Ramos (cell line): ENCODE data around the gene NDUFV1.
"Not testable (repeated sequence)": the region's sequence is repeated elsewhere in the genome, so short reads cannot be mapped to it uniquely, and the experiment has no call there.

Experiments
- in situ Hi-C: fragments of 300-500 bp; cut with MboI; formaldehyde crosslinking; loops from one replicate; pipeline ENCODE4 v1.14.3; 2022; ENCODE audit warnings: low sequenced_read_pairs; ENCODE audit not compliant: unreplicated experiment

NDUFV1 gene

GRCh38 chr11:67584881-67585873, 21.6 kb upstream of the NDUFV1 start:
- in situ Hi-C loops = no loop called here

DNA sequence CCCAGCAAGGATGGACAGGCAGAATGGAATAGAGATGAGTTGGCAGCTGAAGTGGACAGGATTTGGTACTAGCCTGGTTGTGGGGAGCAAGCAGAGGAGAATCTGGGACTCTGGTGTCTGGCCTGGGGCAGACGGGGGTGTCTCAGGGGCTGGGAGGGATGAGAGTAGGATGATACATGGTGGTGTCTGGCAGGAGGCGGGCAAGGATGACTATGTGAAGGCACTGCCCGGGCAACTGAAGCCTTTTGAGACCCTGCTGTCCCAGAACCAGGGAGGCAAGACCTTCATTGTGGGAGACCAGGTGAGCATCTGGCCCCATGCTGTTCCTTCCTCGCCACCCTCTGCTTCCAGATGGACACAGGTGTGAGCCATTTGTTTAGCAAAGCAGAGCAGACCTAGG, 20.8 kb upstream of the NDUFV1 start:
- in situ Hi-C loops = no loop called here

DNA sequence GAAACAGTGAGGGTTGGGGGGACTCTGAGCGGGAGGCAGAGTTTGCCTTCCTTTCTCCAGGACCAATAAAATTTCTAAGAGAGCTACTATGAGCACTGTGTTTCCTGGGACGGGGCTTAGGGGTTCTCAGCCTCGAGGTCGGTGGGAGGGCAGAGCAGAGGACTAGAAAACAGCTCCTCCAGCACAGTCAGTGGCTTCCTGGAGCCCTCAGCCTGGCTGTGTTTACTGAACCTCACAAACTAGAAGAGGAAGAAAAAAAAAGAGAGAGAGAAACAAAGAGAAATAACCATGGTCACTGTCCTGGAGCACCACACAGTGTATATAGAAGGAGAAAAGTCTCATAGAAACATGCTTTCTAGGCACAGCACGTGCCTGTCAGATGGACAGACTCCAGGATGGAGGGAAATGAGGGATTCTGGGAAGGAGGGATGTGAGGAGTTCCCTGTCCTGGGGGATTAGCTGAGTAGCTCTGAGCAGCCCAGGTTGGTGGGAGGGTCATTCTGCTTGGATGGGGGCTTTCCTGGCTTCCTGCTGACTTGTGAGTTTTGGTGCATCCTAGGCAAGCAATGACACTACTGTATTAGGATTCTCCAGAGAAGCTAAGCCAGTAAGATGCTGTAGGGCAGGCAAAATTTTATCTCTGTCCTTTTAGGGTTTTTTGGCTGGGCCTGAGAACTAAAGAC, 20.0 kb upstream of the NDUFV1 start:
- in situ Hi-C loops = no loop called here

GRCh38 chr11:67588136-67588503, 18.6 kb upstream of the NDUFV1 start:
- in situ Hi-C loops = no loop called here

GRCh38 chr11:67588899-67589415, 17.8 kb upstream of the NDUFV1 start:
- in situ Hi-C loops = not testable (repeated sequence)

- in situ Hi-C loops = no loop called here
These were observed 13.7 kb upstream of the NDUFV1 start for GRCh38 chr11:67592880-67593564.

DNA sequence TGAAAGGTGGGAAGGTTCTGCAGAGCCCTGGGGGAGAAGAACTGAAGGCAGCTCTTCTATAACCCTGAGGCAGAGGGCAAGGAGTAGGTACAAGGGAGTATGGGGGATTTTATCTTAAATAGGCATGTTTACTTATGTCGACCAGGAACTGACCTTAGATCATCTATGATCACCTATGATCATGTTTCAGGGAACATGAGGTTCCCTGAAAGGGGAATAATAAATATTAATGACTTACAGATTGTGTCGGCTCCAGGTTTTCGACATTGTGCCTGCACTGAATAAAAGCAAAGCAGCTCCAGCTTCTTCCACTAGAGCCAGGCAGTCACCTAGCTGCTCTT, 13.2 kb upstream of the NDUFV1 start:
- in situ Hi-C loops = no loop called here

DNA sequence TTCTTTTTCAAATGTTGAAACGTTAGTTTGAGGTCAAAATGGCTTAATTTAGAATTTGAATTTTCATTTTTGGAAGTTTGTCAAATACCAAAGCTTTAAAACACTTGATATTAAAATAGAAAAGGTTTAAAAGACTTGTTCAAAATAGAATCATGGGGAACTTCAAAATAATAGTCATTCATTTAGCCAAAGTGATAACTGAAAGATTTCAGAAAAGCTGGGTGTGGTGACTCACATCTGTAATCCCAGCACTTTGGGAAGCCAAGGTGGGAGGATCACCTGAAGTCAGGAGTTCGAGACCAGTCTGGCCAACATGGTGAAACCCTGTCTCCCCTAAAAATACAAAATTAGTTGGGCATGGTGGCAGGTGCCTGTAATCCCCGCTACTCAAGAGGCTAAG, 12.3 kb upstream of the NDUFV1 start:
- in situ Hi-C loops = no loop called here

DNA sequence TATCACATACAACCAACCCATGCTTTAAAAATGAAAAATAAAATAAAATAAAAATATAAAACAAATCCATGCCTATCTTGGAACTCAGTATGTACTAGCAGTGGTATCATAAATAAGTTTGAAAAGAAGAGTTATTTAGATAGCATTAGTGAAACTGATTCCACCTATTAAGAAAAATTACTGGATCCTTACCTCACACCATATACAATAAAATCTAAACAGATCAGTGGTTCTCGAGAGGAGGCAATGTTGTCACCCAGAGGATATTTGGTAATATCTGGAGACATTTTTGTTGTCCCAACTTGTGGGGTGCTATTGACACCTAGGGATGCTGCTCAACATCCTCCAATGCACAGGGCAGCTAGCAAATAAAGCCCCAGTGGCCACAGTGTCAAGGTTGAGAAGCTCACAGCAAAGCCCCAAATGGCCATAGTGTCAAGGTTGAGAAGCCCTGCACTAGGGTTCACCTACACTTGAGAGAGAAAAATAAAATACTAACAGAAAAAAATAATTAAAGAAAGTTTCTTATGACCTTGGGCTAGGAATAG, 9.9 kb upstream of the NDUFV1 start:
- in situ Hi-C loops = no loop called here

DNA sequence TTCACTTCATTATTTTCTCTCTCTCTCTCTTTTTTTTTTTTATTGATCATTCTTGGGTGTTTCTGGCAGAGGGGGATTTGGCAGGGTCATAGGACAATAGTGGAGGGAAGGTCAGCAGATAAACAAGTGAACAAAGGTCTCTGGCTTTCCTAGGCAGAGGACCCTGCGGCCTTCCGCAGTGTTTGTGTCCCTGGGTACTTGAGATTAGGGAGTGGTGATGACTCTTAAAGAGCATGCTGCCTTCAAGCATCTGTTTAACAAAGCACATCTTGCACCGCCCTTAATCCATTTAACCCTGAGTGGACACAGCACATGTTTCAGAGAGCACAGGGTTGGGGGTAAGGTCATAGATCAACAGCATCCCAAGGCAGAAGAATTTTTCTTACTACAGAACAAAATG, 9.3 kb upstream of the NDUFV1 start:
- in situ Hi-C loops = not testable (repeated sequence)

DNA sequence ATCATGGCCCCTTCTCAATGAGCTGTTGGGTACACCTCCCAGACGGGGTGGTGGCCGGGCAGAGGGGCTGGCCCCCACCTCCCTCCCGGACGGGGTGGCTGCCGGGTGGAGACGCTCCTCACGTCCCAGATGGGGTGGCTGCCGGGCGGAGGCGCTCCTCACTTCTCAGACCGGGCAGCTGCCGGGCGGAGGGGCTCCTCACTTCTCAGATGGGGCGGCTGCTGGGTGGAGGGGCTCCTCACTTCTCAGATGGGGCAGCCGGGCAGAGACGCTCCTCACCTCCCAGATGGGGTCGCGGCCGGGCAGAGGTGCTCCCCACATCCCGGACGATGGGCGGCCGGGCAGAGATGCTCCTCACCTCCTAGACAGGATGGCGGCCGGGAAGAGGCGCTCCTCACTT, 8.8 kb upstream of the NDUFV1 start:
- in situ Hi-C loops = not testable (repeated sequence)

DNA sequence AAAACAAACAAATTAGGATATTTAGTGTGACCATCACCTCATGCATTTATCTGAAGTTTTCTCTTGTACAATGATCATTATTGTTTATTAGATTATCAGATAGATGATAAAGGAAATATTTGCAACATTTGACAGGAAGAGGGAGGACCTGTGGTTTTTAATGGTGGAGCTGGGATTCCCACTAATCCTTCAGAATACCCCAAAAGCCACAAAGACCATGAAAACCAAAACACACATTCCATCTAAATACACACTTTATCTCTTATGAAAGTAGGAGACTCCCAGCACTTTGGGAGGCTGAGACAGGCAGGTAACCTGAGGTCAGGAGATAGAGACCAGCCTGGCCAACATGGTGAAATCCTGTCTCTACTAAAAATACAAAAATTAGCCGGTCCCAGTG, 7.6 kb upstream of the NDUFV1 start:
- in situ Hi-C loops = no loop called here

DNA sequence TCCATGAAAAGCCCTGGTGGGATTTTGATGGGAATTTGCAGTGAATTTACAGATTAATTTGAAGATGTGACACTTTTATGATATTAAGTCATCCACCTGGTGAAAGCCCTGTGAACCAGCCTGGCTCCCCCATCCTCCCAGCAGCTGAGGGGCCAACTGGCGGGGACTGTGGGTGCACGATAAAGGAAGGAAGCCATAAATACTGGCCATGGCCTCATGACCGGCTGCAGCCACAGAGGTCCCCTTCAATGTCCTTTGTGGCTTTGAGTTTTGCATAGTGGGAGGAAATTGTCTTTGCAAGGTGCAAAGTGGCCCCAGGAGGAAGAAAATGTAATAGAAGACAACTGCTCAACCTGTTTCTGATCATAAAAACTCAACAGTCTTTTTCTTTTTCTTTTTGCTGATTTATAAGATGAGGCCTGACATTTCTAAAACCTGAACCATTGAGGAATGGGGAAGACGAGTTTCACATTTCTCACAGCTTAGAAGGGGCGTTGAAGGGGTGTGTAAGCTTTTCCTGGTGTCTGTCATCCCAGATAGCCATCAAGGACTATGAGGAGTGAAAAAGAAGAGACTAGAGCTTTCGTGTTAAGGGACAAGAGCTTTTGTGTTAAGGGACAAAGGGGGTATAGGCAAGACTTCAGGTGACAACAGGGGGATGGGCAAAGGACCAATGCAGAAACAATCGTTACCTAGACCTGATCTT, 6.3 kb upstream of the NDUFV1 start:
- in situ Hi-C loops = no loop called here

GRCh38 chr11:67601098-67601497, 5.6 kb upstream of the NDUFV1 start:
- in situ Hi-C loops = no loop called here

DNA sequence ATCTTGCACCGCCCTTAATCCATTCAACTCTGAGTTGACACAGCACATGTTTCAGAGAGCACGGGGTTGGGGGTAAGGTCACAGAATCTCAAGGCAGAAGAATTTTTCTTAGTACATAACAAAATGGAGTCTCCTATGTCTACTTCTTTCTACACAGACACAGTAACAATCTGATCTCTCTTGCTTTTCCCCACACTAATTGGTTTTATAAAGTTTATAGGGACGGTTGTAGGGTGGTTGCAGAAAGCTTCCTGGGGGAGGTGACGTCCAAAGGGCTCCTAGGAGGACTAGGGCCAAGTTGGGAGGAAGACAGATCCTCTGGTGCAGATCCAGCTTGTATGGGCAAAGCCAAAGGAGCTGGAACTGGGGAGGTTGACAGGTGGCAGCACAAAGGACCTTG, 2.6 kb upstream of the NDUFV1 start:
- in situ Hi-C loops = not testable (repeated sequence)

- in situ Hi-C loops = no loop called here
These were observed 1.9 kb upstream of the NDUFV1 start for GRCh38 chr11:67604815-67605214.

DNA sequence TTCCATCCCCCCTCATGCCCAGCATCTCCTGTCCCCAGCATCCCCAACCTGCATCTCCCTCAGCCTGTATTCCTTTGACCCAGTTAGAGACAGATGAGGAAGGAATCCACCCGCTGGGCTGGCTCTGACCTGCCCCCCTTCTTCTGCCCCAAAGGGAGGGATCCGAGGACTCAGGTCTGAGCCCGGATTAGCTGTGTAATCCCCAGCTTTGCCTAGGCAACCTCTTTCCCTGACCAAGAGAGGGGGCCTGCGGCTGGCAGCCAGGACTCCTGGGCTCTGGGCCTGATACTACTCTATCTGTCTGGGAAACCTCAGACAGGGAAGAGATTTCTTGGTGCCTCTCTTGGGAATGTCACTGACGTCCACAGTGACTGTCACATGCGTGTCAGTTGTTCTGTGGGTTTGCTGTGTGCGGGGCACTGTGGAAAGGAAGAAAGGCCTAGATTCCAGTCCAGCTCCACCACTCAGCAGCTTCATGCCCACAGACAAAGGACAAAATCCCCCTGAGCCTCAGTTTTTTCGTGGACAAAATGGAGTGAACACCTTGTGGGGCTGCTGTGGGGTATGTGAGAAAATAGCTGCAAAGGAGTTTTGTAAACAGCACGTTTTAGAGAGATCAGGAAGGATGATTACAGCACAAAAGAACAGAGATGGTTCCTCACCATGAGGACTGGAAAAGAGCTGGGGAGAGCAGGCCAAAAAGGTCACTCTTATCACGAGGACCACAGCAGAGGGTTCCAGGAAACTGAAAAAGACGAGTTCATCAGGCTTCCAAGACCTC, 1.3 kb upstream of the NDUFV1 start:
- in situ Hi-C loops = no loop called here

- in situ Hi-C loops = no loop called here
These were observed 644 bp upstream of the NDUFV1 start for GRCh38 chr11:67606093-67606491.

DNA sequence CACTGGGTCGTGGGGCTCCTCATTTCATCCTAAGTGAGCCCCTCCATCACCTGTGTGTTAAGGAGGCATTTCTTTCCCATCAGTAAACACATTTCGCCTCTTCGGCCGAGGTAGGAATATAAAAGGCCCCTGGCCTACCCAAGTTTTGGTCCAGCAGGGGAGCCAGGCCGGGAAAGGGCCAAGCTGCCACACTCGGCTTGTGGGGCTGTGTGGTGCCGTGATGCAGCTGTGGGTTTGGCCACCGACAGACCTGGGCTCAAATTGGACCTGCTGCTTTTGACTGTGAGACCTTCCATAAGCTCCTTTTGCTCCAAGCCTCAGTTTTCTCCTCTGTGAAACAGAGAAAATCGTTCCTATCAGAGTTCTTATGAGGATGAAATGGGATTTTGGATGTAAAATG, 771 bp downstream of the NDUFV1 start:
- in situ Hi-C loops = no loop called here
